Body of pancreas (tissue), 4 donors: Measurements from ENCODE around the gene PLEKHS1. TPM values are rescaled to one million over a fixed set of nuclear protein-coding genes. Genes with fewer than 3 reads are reported as not detected.
"Not testable (repeated sequence)": the region's sequence is repeated elsewhere in the genome, so short reads cannot be mapped to it uniquely, and the experiment has no call there.

Source experiments
- ATAC-seq: fragments of 150-250 bp; one replicate; pipeline ENCODE4 v1.9.1; 2016
- DNase-seq, 4 donors: peaks; one replicate each; pipeline ENCODE4 v3.0.0-alpha.2; 2019
- H3K27ac ChIP-seq, 4 donors: fragments of 200-600 bp; sonication (generic); 1 replicate in 3 of 4; 2 replicates in 1 of 4; pipeline versions ENCODE4 v1.5.1 to v1.6.1; 2016 to 2019; ENCODE audit warnings: mild to moderate bottlenecking in 1 of 4, mixed read lengths in 1 of 4, moderate library complexity in 1 of 4
- H3K27me3 ChIP-seq, 2 donors: fragments of 200-600 bp; sonication (generic); one replicate each; pipeline ENCODE4 v1.6.0; 2016; ENCODE audit warnings: mild to moderate bottlenecking in 1 of 2
- H3K36me3 ChIP-seq, 2 donors: fragments of 200-600 bp; sonication (generic); replicated peaks in 1 of 2; 2 replicates each; pipeline ENCODE4 v1.5.1; 2016; ENCODE audit warnings: low read depth in 2 of 2; ENCODE audit not compliant: insufficient read depth in 1 of 2
- H3K4me1 ChIP-seq: fragments of 200-600 bp; sonication (generic); one replicate; pipeline ENCODE4 v1.6.0; 2016
- H3K4me3 ChIP-seq, 2 donors: fragments of 200-600 bp; sonication (generic); 1 replicate in 1 of 2; 2 replicates in 1 of 2; pipeline ENCODE4 v1.5.1; 2016 to 2019
- H3K9me3 ChIP-seq, 3 donors: fragments of 200-600 bp; sonication (generic); 1 replicate in 2 of 3; 2 replicates in 1 of 3; pipeline ENCODE4 v1.5.1; 2016
- POLR2A ChIP-seq, 3 donors: fragments of 450-650 bp; IDR thresholded peaks; one replicate each; pipeline ENCODE4 v1.6.1; 2016; ENCODE audit warnings: antibody characterized with exemption in 3 of 3, mild to moderate bottlenecking in 2 of 3
- WGBS, 2 donors: methylation state at CpG; one replicate each; pipeline ENCODE4 v1.1.5; 2017; 5-methylcytosine and 5-hydroxymethylcytosine counted together
- intact Hi-C: fragments of 100-400 bp; cut with DNase I; formaldehyde crosslinking; loops from one replicate; pipeline ENCODE4 v1.15.1; 2023
- microRNA-seq, 2 donors: library from miRNA; unstranded; fragments of <30 nt; microRNA quantifications; one replicate each; pipeline ENCODE4, GENCODE V29; 2016; ENCODE audit warnings: borderline number of aligned reads in 2 of 2, borderline replicate concordance in 2 of 2
- small RNA-seq: library from RNA; depleted of rRNA; stranded (forward); fragments of <200 nt; gene quantifications from one replicate; pipeline ENCODE3, GENCODE V24; 2016
- total RNA-seq, 2 donors: library from RNA; depleted of rRNA; stranded (reverse); fragments of >200 nt; gene quantifications; one replicate each; pipeline ENCODE4 v1.1.0, GENCODE V29; 2016
- TF ChIP-seq, protein P1 (sequence below), 7 experiments: fragments of 450-650 bp in 4 of 7; fragments of 200-600 bp in 3 of 7; sonication (generic) in 3 of 7; IDR thresholded peaks; one replicate each; pipeline ENCODE4 v1.5.1; 2016 to 2019; ENCODE audit warnings: antibody characterized with exemption in 7 of 7

The PLEKHS1 gene
- total RNA-seq, 2 donors from 2014 or later, result 6.2 to 7.6 TPM

DNA sequence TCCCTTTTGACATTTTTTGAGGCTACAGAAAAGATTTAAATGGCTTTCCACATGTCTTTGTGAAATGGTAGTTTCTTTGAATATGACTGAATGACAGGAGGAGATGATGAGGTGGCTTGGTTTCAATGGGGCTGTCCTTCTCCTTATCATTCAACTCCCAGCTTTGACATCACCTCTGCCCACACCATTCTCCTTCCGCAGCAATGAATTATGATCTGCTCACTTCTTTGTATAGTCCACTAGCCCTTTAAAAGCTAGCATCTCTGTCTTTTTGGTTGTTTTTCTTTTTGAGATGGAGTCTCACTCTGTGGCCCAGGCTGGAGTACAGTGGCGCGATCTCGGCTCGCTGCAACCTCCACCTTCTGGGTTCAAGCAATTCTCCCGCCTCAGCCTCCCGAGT lies 70.7 kb downstream of the PLEKHS1 start:
- H3K27ac ChIP-seq, result no peak overlapping the region
- peaks cover 3% of the 10 kb centered on the region for H3K4me1 ChIP-seq
- TF ChIP-seq, protein P1, sequence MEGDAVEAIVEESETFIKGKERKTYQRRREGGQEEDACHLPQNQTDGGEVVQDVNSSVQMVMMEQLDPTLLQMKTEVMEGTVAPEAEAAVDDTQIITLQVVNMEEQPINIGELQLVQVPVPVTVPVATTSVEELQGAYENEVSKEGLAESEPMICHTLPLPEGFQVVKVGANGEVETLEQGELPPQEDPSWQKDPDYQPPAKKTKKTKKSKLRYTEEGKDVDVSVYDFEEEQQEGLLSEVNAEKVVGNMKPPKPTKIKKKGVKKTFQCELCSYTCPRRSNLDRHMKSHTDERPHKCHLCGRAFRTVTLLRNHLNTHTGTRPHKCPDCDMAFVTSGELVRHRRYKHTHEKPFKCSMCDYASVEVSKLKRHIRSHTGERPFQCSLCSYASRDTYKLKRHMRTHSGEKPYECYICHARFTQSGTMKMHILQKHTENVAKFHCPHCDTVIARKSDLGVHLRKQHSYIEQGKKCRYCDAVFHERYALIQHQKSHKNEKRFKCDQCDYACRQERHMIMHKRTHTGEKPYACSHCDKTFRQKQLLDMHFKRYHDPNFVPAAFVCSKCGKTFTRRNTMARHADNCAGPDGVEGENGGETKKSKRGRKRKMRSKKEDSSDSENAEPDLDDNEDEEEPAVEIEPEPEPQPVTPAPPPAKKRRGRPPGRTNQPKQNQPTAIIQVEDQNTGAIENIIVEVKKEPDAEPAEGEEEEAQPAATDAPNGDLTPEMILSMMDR (IDR thresholded peaks at IDR 0.05), result no peak
- TF ChIP-seq POLR2A (IDR thresholded peaks at IDR 0.05), result no peak
- intact Hi-C loops, result no loop called here
- WGBS, 2 donors, result 94 to 97% methylated on average over 7 of the region's 7 CpGs
- ATAC-seq (no peak), DNase-seq (no peak)
- H3K4me3 ChIP-seq, result no peak overlapping the region
- H3K36me3 ChIP-seq, result no peaks in the 10 kb centered on the region
- no peaks in the 10 kb centered on the region for H3K27me3 ChIP-seq
- no peaks in the 10 kb centered on the region for H3K9me3 ChIP-seq

DNA sequence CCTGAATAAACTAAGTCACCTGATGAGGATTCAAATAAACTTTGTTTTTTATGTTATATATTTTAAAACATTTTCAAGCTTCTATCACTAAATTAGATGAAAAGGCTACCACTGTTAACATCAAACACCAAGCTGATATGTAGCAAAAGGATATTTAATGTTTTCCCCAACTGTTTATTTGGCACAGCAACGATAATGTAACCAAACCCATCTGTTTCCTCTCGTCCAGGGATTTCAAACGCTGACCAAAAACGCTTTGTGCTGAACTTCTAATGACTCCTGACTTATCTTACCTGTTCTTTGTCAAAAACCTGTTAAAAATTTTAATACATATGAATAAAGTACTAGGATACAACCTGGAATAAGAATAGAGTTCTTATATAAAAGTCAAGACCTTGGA lies 71.9 kb downstream of the PLEKHS1 start:
- Histone ChIP-seq H3K9me3 (no peaks in the 10 kb centered on the region), H3K27me3 (no peaks in the 10 kb centered on the region), H3K36me3 (no peaks in the 10 kb centered on the region), H3K4me3 (no peak overlapping the region), H3K27ac (no peak overlapping the region), H3K4me1 (no peaks in the 10 kb centered on the region)
- ATAC-seq (no peak), DNase-seq (no peak)
- intact Hi-C loops, result no loop called here
- no peak for TF ChIP-seq POLR2A (IDR thresholded peaks at IDR 0.05)
- TF ChIP-seq, protein P1 (IDR thresholded peaks at IDR 0.05), result no peak
- 22 to 38% methylated on average over 4 of the region's 4 CpGs for WGBS, 2 donors

DNA sequence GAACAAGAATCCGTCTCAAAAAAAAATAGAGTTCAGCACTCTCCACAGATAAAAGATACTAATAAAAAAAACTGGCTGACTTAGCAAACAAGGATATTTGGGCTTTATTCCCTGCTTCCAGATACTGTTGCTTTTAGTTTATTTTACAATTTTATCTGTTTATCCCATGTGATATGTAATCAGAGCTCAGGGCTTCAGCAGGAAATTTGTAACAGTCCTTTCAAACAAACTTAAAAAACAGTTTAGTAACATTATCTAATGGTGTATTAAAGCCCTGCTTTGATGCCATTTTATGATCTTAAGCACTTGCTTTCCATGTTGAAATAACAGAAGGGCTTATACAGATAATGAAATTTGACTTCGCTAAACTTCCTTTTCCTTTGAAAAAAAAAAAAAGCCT lies 74.3 kb downstream of the PLEKHS1 start:
- WGBS, 2 donors, result 55 to 74% methylated on average over 2 of the region's 2 CpGs

DNA sequence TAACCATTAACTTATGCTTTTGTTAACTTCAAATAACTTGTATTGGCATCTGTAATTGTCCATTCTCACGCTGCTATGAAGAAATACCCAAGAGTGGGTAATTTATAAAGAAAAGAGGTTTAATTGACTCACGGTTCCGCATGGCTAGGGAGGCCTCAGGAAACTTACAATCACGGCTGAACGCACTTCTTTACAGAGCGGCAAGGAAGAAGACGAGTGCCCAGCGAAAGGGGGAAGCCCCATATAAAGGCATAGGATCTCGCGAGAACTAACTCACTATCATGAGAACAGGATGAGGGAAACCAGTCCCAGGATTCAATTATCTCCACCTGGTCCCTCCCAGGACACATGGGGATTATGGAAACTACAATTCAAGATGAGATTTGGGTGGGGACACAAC lies 77.1 kb downstream of the PLEKHS1 start:
- ATAC-seq, H3K27ac ChIP-seq, H3K4me1 ChIP-seq, DNase-seq, H3K36me3 ChIP-seq, intact Hi-C loops, H3K27me3 ChIP-seq, H3K4me3 ChIP-seq, H3K9me3 ChIP-seq: not testable (repeated sequence)
- WGBS, 2 donors, result 94 to 95% methylated on average over 10 of the region's 10 CpGs

More for the DNA sequence above, 74.3 kb downstream of the PLEKHS1 start:
- Histone ChIP-seq H3K4me3 (no peak overlapping the region), H3K36me3 (no peaks in the 10 kb centered on the region), H3K27ac (no peak overlapping the region), H3K4me1 (no peaks in the 10 kb centered on the region), H3K9me3 (no peaks in the 10 kb centered on the region), H3K27me3 (no peaks in the 10 kb centered on the region)
- DNase-seq (no peak), ATAC-seq (no peak)
- no peak for TF ChIP-seq POLR2A (IDR thresholded peaks at IDR 0.05)
- TF ChIP-seq, protein P1 (IDR thresholded peaks at IDR 0.05), result no peak
- intact Hi-C loops, result no loop called here

Small RNAs within 50 kb of the gene (microRNA-seq; reads per million reads assigned to microRNA genes)
- gene MIR4483, result 0 reads per million in 2 donors

Small RNAs within 50 kb of the gene (small RNA-seq; reads per million reads assigned to genes)
- gene RF00560, result not detected

Other genes with a start within 250 kb of the PLEKHS1 start
- 10 to 100 TPM in 1 of 2 donors, 1 to 10 TPM in 1; 9.2 to 10.6 TPM for gene HABP2, start 198.6 kb upstream of the PLEKHS1 start, total RNA-seq
- not detected for gene NRAP, start 87.6 kb upstream of the PLEKHS1 start, total RNA-seq
- 10 to 100 TPM; 11.2 to 23.1 TPM for gene CASP7, start 71.8 kb upstream of the PLEKHS1 start, total RNA-seq
- 1 to 10 TPM; 4.6 to 5.2 TPM for gene DCLRE1A, start 102.4 kb downstream of the PLEKHS1 start, total RNA-seq
- gene NHLRC2, start 103.0 kb downstream of the PLEKHS1 start, total RNA-seq, result 10 to 100 TPM; 17.9 to 50.4 TPM